Epithelial cell of esophagus (primary cell): ENCODE results near the gene CBLB.

Source experiments
- DNase-seq: peaks from one replicate; pipeline ENCODE4 v3.0.0; 2010; ENCODE audit warnings: low read depth
- H3K4me3 ChIP-seq: 2 replicates; pipeline ENCODE4 v1.5.1; 2011; ENCODE audit warnings: mild to moderate bottlenecking, low read length, control low read depth
- TF ChIP-seq, protein P1 (sequence below): IDR thresholded peaks from 2 replicates; pipeline ENCODE4 v1.5.1; 2011; ENCODE audit warnings: low read depth, mild to moderate bottlenecking, low read length, control low read depth, inconsistent platforms; ENCODE audit not compliant: insufficient read depth; ENCODE audit errors: missing control alignments

CBLB gene

DNA sequence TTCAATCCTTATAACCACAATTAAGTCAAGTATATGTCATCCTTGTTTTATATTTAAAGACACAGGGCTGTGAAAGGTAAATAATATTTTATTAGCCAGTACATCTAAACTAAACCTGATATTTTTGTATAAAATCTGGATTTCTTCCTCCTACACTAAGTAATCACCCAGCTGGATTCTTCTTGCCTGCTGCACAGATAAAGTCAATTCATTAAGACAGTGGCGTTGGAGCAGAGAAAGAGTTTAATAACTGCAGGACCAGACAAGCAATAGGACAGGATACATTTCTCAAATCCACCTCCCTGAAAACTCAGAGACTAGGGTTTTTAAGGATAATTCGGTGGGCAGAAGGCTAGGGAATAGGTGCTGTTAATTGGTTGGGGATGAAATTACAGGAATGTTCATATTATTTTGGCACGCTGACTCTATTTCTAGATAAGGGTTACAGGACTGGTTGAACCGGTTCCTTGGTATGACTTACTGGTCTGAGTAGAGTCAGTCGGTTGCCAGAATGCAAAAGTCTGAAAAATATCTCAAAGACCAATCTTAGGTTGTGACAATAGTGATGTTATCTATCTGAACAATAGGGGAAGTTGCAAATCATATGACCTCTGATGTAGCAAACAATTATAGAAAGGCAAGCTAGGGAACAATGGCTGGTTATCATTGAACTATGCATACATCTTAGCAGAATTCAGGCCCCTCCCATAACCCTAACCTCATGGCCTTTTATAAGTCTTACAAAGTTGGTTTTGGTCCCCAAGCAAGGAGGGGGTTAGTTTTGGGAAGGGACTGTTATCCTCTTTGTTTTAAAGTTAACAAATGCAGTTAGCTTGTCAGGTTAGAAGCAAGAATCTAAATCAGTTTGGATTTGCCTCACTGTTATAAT lies 257.3 kb downstream of the CBLB start:
- DNase-seq: peak; percentile 90
- TF ChIP-seq, protein P1, sequence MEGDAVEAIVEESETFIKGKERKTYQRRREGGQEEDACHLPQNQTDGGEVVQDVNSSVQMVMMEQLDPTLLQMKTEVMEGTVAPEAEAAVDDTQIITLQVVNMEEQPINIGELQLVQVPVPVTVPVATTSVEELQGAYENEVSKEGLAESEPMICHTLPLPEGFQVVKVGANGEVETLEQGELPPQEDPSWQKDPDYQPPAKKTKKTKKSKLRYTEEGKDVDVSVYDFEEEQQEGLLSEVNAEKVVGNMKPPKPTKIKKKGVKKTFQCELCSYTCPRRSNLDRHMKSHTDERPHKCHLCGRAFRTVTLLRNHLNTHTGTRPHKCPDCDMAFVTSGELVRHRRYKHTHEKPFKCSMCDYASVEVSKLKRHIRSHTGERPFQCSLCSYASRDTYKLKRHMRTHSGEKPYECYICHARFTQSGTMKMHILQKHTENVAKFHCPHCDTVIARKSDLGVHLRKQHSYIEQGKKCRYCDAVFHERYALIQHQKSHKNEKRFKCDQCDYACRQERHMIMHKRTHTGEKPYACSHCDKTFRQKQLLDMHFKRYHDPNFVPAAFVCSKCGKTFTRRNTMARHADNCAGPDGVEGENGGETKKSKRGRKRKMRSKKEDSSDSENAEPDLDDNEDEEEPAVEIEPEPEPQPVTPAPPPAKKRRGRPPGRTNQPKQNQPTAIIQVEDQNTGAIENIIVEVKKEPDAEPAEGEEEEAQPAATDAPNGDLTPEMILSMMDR: no peak

DNA sequence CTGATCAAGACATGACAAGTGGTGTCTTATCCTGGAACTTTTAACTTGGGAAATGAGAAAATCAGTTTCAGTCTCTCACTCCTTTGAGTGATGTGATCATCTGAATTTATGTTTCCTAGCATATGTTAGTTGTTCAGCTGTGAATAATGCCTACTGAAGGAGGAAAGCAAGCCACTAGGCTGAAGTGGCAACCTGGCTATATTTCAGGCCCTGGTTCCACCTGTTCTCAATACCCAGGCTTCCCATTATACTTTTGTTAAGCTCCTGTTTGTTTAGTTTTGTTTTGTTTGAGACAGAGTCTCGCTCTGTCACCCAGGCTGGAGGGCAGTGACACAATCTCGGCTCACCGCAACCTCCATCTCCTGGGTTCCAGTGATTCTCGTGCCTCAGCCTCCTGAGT lies 258.3 kb downstream of the CBLB start:
- TF ChIP-seq, protein P1: no peak
- DNase-seq: no peak
- H3K4me3 ChIP-seq: no peak overlapping the region

More for the DNA sequence above, 257.3 kb downstream of the CBLB start:
- H3K4me3 ChIP-seq: no peak overlapping the region

DNA sequence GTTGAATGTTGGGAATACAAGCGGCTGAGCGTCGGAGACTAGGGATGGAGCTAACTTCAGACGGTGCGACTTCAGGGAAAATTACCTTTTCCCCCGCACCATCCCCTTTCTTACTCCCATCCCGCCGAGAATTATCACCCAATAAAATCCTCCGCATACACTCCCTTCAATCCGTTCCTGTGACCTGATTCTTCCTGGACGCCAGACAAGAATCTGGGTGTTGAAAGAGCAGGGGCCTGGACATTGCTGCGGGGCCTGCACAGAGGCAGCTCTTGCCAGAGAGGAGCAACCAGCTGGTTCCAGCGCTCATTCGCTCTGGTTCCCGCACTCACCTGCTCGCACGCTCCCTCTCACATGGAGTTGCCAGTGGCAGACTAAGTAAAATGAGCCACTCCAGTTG lies 260.2 kb downstream of the CBLB start:
- DNase-seq: no peak

DNA sequence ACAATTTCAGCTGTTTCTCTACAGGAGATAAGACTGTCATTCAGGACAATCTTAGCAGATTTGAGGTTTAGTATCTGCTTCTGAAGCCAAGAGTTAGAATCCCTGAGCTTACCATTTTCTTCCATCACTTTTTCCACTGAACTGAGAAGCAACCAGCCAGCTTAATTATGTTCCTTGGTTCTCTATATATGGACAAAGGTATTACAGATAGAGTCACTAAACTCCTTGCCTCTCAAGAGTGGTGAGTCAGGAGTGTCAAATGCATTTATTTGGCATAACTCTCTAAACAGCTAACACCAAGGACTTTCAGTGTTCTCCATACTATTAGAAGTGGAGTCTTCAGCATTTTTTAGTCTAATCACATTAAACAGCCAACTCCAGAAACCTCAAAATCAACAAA lies 262.8 kb downstream of the CBLB start:
- DNase-seq: peak; percentile 46
- H3K4me3 ChIP-seq: no peak overlapping the region
- TF ChIP-seq, protein P1: no peak

More for the DNA sequence above, 260.2 kb downstream of the CBLB start:
- TF ChIP-seq, protein P1: no peak
- H3K4me3 ChIP-seq: no peak overlapping the region
